HG03521 (cell line): ENCODE measurements around the gene AFF1.

Experiments
- ATAC-seq: cut with Tn5 transposase; IDR thresholded peaks from one replicate; pipeline ENCODE4 v1.9.1; 2021; ENCODE audit warnings: mild to moderate bottlenecking, moderate library complexity; ENCODE audit not compliant: unreplicated experiment

Gene AFF1, protein sequence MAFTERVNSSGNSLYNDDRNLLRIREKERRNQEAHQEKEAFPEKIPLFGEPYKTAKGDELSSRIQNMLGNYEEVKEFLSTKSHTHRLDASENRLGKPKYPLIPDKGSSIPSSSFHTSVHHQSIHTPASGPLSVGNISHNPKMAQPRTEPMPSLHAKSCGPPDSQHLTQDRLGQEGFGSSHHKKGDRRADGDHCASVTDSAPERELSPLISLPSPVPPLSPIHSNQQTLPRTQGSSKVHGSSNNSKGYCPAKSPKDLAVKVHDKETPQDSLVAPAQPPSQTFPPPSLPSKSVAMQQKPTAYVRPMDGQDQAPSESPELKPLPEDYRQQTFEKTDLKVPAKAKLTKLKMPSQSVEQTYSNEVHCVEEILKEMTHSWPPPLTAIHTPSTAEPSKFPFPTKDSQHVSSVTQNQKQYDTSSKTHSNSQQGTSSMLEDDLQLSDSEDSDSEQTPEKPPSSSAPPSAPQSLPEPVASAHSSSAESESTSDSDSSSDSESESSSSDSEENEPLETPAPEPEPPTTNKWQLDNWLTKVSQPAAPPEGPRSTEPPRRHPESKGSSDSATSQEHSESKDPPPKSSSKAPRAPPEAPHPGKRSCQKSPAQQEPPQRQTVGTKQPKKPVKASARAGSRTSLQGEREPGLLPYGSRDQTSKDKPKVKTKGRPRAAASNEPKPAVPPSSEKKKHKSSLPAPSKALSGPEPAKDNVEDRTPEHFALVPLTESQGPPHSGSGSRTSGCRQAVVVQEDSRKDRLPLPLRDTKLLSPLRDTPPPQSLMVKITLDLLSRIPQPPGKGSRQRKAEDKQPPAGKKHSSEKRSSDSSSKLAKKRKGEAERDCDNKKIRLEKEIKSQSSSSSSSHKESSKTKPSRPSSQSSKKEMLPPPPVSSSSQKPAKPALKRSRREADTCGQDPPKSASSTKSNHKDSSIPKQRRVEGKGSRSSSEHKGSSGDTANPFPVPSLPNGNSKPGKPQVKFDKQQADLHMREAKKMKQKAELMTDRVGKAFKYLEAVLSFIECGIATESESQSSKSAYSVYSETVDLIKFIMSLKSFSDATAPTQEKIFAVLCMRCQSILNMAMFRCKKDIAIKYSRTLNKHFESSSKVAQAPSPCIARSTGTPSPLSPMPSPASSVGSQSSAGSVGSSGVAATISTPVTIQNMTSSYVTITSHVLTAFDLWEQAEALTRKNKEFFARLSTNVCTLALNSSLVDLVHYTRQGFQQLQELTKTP

DNA sequence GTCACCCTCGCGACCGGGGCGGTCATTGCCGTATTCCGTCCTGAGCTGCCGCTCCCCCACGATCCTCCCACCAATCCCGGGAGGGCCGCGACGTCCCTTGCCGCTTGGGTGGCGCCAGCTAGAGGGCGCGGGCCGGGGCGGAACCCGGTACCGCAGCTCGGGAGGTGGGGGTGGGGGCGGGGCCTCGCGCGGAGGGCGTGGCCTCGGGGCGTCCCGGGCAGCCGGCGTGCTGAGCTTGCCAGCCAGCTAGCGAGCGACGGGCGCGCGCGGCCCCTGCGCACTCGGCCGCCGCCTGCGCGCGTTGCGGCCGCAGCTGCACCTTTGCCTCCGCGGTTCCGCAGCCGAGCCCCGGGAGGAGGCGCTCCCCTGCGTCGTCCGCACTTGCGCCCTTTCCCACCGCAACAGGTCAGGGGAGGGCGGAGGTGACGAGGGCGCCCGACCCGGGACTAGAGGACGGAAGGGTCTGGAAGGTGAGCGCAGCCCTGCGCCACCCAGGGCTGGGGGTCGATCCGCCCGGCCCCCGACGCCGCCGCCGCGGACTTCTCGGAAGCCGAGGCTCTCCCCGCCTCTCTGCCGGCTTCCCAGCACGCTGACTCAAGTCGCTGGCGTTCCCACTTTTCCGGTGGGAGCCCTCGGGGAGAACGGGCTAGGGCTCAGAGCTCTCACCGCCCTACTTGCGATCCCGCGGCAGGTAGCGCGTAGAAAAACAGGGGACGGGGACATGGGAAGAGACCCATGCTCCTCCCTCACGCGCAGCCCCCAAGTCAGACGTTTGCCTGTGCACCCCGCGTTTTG is at the start of gene AFF1:
TSS of gene AFF1 (plus strand) at position 241 of the 795 bp plus-strand sequence. CDS start 13,523 bp downstream, outside the sequence.
- ATAC-seq, result peak; percentile 43

DNA sequence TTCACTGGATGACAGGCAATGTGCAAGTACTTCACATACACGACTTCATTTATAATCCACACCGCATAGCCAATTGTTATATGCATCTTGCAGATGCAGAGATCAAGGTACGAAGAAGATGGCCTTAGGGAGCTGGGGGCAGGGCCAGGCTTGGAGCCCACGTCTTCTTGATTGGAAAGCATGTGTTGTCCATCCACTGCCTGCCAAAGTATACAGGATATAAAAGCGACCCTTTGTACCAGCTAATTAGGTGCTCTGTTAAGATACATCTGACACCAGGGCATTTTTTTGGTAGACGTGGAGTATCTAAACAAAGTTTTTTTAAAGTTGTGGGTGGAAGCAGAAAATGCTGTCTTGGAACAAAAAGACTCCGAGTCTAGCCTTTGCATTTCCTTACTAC is 44.0 kb upstream of the AFF1 start:
- no peak for ATAC-seq

DNA sequence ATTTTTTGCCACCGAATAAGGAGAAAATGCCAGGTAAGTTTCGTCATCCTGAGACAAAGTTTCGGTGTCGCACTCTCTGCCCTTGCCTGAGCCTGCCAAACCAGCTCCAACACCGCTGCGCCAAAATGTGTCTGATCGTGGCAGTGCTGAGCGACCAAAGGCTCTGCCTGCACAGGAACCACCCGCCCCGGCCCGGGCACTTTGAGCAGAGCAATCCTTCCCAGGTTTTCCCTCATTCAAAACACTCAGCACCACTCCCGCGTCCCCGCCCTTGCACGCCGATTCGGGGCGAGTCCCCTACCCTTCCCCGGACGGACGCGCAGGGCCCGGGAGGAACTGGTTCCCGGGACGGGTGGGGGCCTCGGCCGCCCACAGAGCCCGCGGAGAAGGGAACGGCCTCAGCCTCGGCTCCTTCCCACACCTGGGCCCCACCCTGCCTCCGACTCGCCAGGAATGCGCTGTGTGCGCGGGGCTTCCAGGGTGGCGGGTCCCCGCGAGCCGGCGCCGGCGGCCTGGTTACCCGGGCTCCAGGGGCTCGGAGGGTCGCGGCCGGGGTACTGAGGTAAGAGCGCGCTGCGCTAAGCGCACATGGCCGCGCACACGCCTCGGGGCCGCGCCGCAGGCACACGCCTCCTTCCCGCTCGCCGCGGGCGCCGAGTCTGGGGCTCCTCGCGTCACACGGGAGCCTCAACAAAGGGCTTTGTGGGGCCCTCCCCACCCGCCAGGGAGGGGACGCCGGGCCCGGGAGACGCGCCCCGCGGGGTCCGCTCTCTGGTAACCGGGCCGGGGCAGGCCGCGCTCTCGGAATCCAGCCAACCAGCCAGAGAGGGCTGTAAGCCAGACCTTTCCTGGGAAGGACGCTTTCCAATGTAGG is 42.8 kb upstream of the AFF1 start, which contains the start of gene C4orf36:
TSS of gene C4orf36 (minus strand) at position 661 of the 874 bp plus-strand sequence. CDS start 902 bp downstream, outside the sequence.
- peak; percentile 52 for ATAC-seq

DNA sequence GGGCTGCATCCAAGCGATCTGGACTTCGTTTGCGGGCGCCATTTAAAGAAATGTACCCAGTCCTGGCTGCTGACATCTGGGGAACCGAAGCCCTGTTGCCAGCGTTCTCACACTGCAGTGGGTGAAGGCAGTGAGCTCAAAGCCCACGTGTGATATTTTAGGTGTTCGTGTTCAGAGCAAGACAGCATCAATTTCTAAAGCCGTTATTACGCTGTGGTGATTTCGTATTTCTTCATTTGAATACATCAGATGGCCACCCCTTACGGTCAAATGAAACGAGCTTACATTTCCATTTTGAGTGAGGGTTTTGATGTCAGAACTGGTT is 42.2 kb upstream of the AFF1 start:
- no peak for ATAC-seq

DNA sequence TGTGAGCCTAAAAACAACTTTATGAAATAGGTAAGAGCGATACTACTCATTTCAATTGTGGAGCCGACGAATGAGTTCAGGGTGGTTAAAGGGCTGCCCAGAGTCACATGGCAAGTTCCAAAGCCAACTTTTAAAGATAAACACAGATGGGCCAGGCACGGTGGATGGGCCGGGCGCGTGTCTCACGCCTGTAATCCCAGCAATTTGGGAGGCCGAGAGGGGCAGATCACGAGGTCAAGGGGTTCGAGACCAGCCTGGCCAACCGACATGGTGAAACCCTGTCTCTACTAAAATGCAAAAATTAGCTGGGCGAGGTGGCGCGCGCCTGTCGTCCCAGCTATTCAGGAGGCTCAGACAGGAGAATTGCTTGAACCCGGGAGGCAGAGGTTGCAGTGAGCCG is 41.7 kb upstream of the AFF1 start:
- no peak for ATAC-seq

DNA sequence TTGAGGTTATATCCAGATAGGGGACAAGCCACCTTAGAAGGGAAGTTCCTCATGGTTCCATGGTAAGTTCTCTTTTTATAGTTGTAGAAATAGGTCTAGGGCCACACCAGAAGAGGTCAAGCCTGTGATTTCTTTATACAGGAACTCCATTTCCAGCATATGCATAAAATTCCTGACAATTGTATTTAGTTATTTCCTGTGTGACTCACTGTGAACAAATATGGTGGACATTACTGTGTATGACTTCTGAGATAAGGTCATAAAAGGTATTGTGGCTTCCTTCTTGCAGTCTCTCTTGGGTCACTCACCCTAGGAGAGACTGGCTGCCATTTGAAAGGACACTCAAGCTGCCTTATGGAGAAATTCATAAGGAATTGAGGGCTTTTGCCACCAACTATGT is 40.4 kb upstream of the AFF1 start:
- ATAC-seq, result no peak

DNA sequence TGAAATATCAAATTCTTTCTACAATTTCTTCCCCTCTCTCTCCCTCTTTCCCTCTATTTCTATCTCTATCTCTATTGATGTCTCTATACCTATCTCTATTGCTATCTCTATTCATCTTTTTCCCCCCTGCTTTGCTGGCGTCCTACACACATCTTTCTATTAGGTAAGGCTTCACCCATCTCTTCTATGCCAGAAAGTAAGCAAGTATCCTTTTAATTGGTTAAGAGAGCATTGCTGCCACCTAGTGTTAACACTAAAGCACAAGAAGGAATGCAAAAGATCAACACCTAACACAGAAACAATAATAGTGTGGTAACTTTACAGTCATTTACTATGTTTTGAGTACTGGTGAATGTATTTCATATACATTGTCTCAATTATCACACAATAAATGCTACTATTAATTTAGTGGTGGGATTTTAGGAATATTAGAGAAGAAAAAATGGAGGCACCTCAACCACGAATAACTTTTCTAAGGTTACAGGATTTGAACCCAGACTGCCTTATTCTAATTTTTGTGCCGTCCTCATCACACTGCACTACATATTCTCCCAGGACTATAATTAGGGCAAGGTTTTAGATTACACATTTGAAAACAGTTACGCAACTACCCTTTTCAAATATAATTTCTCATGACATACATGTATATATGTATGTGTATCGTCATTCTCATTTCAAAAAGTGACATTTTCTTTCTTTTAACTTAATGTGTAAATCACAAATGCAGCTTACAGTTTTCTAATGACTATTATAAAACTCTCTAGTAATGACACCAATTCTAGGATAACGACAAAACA is 38.9 kb upstream of the AFF1 start:
- ATAC-seq, result peak; percentile 50

DNA sequence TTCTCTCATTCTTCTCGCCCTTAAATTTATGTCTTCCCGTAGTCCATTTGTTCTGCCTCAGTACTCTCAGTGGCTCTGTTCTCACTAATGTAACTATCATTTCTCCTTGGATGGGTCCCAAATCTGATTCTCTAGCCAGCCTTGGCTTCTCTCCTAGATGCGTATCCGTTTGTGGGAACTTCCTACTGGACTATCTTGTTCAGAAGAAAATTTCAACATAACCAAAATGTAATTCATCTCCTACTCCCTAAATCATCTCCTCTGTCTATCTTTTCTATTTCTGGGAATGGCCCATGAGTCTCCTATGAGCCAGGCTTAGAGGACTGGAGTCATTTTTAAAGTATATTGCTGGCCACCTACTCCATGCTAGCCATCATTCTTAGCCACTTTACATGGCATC is 38.2 kb upstream of the AFF1 start:
- no peak for ATAC-seq

DNA sequence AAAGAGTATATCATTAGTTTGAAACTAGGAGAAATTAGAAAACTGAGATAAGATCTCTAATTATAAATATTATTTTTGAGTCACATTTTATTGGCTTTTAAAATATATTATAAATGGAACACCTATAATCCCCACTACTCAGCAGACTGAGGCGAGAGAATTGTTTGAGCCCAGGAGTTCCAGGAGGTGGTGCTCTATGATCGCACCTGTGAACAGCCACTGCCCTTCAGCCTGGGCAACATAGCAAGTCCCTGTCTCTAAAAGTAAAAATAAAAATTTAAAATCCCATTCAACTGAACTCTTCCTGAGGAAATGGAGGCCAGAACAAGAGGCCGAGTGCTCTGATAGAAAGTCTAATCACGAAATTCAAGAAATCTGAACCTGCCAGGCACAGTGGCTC is 36.2 kb upstream of the AFF1 start:
- no peak for ATAC-seq

DNA sequence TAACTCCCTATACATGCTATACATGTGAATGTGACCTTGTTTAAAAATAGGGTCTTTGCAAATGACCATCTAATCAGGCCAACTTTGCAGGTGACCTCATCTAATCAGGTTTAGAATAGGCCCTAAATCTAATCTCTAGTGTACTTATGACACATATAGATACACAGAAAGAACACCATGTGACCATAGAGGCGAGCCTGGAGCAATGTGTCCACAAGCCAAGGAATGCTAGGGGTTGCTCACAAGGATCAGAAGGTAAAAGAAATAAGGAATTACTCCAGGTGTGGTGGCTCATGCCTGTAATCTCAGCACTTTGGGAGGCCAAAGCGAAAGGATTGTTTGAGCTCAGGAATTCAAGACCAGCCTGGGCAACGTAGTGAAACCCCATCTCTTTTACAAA is 32.9 kb upstream of the AFF1 start:
- no peak for ATAC-seq

DNA sequence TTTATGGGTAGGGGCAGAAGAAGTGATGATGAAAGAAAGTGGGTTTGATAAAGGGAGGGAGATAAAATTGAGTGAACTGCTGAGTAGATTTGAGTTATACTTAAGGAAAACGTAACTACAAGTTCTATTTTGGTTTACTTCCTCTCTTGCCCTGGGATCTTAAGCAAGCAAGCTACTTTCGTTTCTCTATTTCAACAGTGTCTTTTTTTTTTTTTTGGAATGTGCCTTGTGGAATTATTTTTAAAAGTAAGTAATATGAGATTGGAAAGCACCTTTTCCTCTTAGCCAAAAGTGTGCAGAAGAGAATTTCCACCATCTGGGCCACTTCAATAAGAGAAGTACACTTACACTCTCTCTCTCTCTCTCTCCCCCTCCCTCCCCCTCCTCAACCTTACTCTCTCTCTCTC is 26.6 kb upstream of the AFF1 start:
- no peak for ATAC-seq

DNA sequence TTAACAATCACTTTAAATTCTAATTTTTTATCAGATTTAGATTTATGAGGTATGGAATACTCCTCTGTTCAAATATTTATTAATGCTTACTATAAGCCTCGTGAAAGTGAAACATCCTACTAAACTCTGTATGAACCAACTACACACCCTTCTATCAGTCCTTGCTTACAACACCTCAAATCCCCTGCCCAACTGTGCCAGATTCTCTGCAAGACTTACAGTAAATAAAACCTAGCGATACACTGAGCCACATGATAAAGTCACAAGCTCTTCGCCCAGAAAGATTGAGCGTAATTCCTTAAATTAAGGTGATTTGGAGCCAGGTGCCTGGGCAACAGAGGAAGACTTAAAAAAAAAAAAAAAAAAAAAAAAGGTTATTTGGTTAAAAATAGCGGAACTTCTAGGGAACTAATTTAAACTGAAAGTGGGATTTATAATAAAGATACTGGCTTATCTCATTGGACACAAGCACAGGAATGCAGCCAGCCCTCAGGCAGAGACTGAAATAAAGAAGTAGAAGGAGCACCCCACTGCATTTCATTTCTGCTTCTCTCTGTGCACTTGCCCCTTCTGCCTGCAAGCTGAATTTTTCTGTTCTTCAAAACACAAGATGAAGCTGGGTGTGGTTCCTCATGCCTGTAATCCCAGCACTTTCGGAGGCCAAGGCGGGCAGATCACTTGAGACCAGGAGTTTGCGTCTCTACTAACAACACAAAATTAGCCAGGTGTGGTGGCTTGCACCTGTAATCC is 25.1 kb upstream of the AFF1 start:
- no peak for ATAC-seq

DNA sequence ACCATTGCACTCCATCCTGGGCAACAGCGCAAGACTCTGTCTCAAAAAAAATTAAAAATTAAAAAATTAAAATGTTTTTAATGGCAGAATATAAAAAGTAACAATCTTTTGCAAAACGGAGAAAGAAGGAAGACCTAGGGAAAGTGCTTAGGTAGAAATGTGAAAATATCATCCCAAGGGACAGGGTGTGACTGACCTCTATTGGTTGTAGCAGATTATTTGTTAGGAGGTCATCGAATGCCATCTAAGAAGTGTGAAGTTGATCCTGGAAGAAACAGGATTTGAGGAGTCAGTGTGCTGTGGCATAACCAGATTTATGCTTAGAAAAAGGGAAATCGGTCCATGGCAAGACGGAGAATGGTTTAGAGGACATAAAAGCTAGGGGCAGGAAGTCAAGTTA is 24.4 kb upstream of the AFF1 start:
- ATAC-seq, result no peak

DNA sequence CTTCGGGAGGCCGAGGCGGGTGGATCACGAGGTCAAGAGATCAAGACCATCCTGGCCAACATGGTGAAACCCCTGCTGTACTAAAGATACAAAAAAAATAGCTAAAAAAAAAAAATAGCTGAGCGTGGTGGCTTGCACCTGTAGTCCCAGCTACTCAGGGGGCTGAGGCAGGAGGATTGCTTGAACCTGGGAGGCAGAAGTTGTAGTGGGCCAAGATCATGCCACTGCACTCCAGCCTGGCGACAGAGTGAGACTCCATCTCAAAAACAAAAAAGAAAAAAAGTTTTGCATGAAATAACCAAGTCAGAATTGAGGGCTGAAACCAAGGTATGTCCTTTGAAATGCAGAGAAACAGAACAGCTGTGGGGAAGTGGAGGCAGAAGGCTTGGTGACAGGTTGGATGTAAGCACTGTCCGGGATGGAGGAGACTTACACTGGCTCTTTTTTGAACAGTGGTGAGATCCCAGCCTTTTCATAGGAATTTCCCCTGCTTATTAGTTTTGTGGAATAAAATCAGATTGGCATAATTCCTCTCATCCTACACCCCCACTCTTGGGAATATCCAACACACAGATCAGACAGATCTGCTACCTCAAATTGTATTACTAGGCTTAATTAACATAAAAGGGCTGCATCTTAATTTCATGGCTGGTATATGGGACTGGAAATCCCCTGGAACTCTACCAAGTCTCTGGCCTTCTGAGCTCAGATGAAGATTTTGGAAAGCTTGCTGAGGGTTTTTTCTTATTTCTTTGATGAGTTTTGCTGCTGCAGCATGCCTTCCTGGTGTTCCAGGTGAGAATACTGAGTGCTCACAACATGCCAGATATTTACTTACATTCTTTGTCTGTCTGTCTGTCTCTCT is 23.8 kb upstream of the AFF1 start:
- no peak for ATAC-seq

DNA sequence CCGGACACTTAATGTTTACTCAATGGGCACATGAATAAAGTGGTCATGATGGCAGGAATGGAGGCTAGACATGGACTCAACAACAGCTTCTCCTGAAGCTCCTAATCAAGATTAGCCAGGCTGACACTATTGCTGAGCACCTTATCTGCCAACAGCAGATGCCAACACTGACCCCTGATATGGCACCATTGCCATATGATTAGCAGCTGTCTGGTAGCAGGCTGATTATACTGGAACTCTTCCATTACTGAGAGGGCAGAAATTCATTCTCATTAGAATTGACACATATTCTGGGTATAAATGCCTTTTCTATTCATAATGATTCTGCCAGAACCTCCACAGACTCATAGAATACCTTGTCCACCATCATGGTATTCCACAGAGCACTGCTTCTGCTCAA is 18.4 kb upstream of the AFF1 start:
- no peak for ATAC-seq

DNA sequence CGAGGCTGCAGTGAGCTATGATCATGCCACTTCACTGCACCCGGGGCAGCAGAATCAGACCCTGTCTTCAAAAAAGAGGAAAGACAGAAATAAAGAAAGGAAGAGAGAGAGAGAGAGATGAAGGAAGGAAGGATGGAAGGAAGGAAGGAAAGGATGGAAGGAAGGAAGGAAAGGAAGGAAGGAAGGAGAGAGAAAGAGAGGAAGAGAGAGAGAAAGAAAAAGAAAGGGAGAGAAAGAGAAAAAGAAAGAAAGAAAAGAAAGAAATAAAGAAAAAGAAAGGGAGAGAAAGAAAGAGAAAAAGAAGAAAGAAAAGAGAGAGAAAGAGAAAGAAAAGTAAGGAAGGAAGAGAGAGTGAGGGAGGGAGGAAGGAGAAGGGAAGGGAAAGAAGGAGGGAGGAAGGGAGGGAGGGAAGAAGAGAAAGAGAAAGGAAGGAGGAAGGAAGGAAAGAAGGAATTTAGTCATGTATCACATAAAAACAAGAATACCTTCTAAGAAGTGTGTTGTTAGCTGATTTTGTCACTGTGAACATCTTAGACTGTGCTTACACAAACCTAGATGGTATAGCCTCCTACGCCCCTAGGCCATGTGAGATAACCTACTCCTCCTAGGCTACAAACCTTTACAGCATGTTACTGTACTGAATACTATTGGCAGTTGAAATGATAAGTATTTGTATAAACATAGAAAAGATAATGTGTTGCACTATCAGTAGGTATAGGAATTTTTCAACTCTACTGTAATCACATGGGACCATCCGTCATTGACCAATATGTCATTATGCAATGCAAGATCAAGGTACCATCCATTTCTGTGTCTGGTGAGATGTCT is 17.4 kb upstream of the AFF1 start:
- no peak for ATAC-seq
